HepG2 (cell line): ENCODE results near the gene DOP1B. TPM values are rescaled to one million over a fixed set of nuclear protein-coding genes. Genes with fewer than 3 reads are reported as not detected.

Experiments
- ARNT2 ChIP-seq: sonication (generic); formaldehyde crosslinking; IDR thresholded peaks from 2 replicates; pipeline ENCODE4 v1.8.0; 2022; ENCODE audit warnings: mild to moderate bottlenecking, low read depth, missing genetic modification reagents, moderate library complexity
- BORCS8-MEF2B ChIP-seq: sonication (generic); formaldehyde crosslinking; IDR thresholded peaks from 2 replicates; pipeline ENCODE4 v1.8.0; 2022; ENCODE audit warnings: mild to moderate bottlenecking, missing genetic modification reagents
- BRCA1 ChIP-seq: sonication (generic); formaldehyde crosslinking; IDR thresholded peaks from 2 replicates; pipeline ENCODE4 v1.4.0; 2020; ENCODE audit warnings: missing genetic modification reagents
- BRD4 ChIP-seq: sonication (generic); formaldehyde crosslinking; IDR thresholded peaks from 2 replicates; pipeline ENCODE4 v1.4.0; 2020; ENCODE audit warnings: missing genetic modification reagents
- CHD2 ChIP-seq: IDR thresholded peaks from 2 replicates; pipeline ENCODE4 v1.6.1; 2011; ENCODE audit warnings: low read depth, low read length, improper control_type of control experiment
- FOSL1 ChIP-seq: sonication (generic); formaldehyde crosslinking; IDR thresholded peaks from 2 replicates; pipeline ENCODE4 v1.9.0; 2021; ENCODE audit warnings: missing genetic modification reagents, borderline replicate concordance
- HOXA3 ChIP-seq: sonication (generic); formaldehyde crosslinking; IDR thresholded peaks from 2 replicates; pipeline ENCODE4 v1.5.0; 2020; ENCODE audit warnings: missing genetic modification reagents
- TAF15 ChIP-seq: fragments of 200-400 bp; formaldehyde crosslinking; IDR thresholded peaks from one replicate; pipeline ENCODE4 v1.6.1; 2018; ENCODE audit warnings: mild to moderate bottlenecking, low read depth, low read length; ENCODE audit not compliant: poor library complexity, severe bottlenecking
- TCF12 ChIP-seq, 2 experiments: fragments of 450-650 bp in 1 of 2; sonication (generic) in 1 of 2; formaldehyde crosslinking in 1 of 2; IDR thresholded peaks; 2 replicates each; pipeline versions ENCODE4 v1.6.1 to v1.8.0; 2017 to 2022; ENCODE audit warnings: antibody characterized with exemption in 1 of 2, mild to moderate bottlenecking in 1 of 2, missing genetic modification reagents in 1 of 2, moderate library complexity in 1 of 2
- TEAD2 ChIP-seq: sonication (generic); formaldehyde crosslinking; IDR thresholded peaks from 2 replicates; pipeline ENCODE4 v1.9.0; 2021; ENCODE audit warnings: missing genetic modification reagents
- ZBTB7A ChIP-seq: sonication (generic); formaldehyde crosslinking; IDR thresholded peaks from 2 replicates; pipeline ENCODE4 v1.8.0; 2022; ENCODE audit warnings: mild to moderate bottlenecking, missing genetic modification reagents
- ZNF292 ChIP-seq: sonication (generic); formaldehyde crosslinking; IDR thresholded peaks from 2 replicates; pipeline ENCODE4 v1.8.1; 2022; ENCODE audit warnings: mild to moderate bottlenecking, low read depth, missing genetic modification reagents, borderline replicate concordance
- ZNF724P ChIP-seq: sonication (generic); formaldehyde crosslinking; IDR thresholded peaks from 2 replicates; pipeline ENCODE4 v1.8.0; 2022; ENCODE audit warnings: missing genetic modification reagents, borderline replicate concordance
- ZNF790 ChIP-seq: sonication (generic); formaldehyde crosslinking; IDR thresholded peaks from 2 replicates; pipeline ENCODE4 v1.8.0; 2022; ENCODE audit warnings: missing genetic modification reagents, mild to moderate bottlenecking, borderline replicate concordance
- polyA plus RNA-seq, 8 experiments: library from polyadenylated mRNA; depleted of rRNA in 3 of 8; stranded (reverse) in 7 of 8; unstranded in 1 of 8; fragments of >200 nt; fragmentation: Illumina TruSeq in 4 of 8; extraction: Trizol in 4 of 8; gene quantifications; 2 replicates each; pipeline versions ENCODE4 v1.2.1 to v1.2.3, GENCODE V29; 2011 to 2016; ENCODE audit warnings: low read depth in 4 of 8, missing spikeins in 1 of 8, mixed read lengths in 1 of 8; ENCODE audit not compliant: insufficient read depth in 1 of 8
- total RNA-seq, 5 experiments: library from RNA; depleted of rRNA; stranded (reverse); fragments of >200 nt; fragmentation: Illumina TruSeq; extraction: Trizol; gene quantifications; 2 replicates each; pipeline ENCODE4 v1.2.3, GENCODE V29; 2016; ENCODE audit warnings: low read depth in 1 of 5
- TF ChIP-seq, protein P1 (sequence below): sonication (generic); formaldehyde crosslinking; IDR thresholded peaks from 2 replicates; pipeline ENCODE4 v1.4.0; 2020; ENCODE audit warnings: missing genetic modification reagents, borderline replicate concordance
- TF ChIP-seq, protein P2 (sequence below): sonication (generic); formaldehyde crosslinking; conservative IDR thresholded peaks from 2 replicates; pipeline ENCODE4 v1.8.0; 2022; ENCODE audit warnings: mild to moderate bottlenecking, moderate library complexity, missing genetic modification reagents
- TF ChIP-seq, protein P3 (sequence below): sonication (generic); formaldehyde crosslinking; IDR thresholded peaks from 2 replicates; pipeline ENCODE4 v1.4.0; 2020; ENCODE audit warnings: low read depth, mild to moderate bottlenecking, missing genetic modification reagents
- TF ChIP-seq, protein P4 (sequence below): IDR thresholded peaks from 2 replicates; pipeline ENCODE4 v1.6.1; 2016; ENCODE audit warnings: low read depth, borderline replicate concordance
- TF ChIP-seq, protein P5 (sequence below): sonication (generic); formaldehyde crosslinking; IDR thresholded peaks from 2 replicates; pipeline ENCODE4 v1.8.1; 2023; ENCODE audit warnings: missing genetic modification reagents, mild to moderate bottlenecking, borderline replicate concordance

Gene DOP1B
- total and polyA plus RNA-seq, 2 of the 13 experiments (the other 11 are each of a cell fraction or from before 2014, with no cell fraction given), result 2.8 to 3.2 TPM

DNA sequence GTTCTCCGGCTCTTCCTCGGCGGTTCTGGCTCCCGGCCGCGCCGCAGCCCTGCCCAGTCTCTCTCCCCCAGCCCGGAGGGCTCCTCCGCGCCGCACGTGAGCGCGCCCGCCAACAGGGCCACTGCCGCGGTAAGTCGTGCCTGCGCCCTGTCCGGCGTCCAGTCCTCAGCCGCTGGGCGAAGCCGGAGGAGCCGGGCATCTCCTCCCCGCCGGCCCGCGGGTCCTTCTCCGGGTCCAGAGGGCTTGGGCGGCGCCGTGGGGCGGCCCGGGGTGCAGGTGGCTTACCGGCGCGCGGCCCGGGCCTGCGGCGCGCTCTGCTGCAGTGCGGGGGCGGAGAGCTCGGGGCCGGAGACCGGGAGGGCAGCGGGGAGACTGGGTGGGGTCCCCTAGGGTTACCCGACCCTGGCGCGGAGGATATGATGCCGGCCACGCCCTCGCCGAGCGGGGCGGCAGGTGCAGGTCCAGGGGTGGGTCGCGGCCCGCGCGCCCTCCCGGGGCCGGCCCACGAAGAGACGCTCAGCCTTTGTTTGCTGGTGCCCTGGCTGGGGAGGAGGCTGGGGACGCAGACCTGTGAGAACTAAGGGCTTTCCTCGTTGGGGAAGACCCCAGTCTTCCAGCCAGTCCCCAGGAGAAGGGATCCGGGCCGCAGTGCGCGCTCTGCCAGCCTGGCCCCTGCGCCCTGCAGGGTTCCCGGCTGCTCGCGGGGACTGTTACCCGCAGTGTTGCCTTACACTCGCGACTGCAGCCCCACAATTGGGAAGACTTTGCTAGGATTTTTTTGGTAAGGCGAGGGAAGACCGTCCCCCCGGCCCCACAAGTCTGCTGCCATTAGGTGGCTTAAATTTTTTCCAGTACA is at the start of gene DOP1B (continued):
- TF ChIP-seq, protein P1, sequence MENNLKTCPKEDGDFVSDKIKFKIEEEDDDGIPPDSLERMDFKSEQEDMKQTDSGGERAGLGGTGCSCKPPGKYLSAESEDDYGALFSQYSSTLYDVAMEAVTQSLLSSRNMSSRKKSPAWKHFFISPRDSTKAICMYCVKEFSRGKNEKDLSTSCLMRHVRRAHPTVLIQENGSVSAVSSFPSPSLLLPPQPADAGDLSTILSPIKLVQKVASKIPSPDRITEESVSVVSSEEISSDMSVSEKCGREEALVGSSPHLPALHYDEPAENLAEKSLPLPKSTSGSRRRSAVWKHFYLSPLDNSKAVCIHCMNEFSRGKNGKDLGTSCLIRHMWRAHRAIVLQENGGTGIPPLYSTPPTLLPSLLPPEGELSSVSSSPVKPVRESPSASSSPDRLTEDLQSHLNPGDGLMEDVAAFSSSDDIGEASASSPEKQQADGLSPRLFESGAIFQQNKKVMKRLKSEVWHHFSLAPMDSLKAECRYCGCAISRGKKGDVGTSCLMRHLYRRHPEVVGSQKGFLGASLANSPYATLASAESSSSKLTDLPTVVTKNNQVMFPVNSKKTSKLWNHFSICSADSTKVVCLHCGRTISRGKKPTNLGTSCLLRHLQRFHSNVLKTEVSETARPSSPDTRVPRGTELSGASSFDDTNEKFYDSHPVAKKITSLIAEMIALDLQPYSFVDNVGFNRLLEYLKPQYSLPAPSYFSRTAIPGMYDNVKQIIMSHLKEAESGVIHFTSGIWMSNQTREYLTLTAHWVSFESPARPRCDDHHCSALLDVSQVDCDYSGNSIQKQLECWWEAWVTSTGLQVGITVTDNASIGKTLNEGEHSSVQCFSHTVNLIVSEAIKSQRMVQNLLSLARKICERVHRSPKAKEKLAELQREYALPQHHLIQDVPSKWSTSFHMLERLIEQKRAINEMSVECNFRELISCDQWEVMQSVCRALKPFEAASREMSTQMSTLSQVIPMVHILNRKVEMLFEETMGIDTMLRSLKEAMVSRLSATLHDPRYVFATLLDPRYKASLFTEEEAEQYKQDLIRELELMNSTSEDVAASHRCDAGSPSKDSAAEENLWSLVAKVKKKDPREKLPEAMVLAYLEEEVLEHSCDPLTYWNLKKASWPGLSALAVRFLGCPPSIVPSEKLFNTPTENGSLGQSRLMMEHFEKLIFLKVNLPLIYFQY (CRISPR knock-in tag), result peak; percentile 74; the same call in 1 of the 2 replicates
- no peak for TF ChIP-seq ZNF292
- no peak for TF ChIP-seq TCF12 (IDR thresholded peaks at IDR 0.05)
- TF ChIP-seq TCF12 (CRISPR knock-in tag; IDR thresholded peaks at IDR 0.05), result peak; percentile 43; the same call in 1 of the 2 replicates
- no peak for TF ChIP-seq TAF15
- TF ChIP-seq, protein P2, sequence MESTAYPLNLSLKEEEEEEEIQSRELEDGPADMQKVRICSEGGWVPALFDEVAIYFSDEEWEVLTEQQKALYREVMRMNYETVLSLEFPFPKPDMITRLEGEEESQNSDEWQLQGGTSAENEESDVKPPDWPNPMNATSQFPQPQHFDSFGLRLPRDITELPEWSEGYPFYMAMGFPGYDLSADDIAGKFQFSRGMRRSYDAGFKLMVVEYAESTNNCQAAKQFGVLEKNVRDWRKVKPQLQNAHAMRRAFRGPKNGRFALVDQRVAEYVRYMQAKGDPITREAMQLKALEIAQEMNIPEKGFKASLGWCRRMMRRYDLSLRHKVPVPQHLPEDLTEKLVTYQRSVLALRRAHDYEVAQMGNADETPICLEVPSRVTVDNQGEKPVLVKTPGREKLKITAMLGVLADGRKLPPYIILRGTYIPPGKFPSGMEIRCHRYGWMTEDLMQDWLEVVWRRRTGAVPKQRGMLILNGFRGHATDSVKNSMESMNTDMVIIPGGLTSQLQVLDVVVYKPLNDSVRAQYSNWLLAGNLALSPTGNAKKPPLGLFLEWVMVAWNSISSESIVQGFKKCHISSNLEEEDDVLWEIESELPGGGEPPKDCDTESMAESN (CRISPR knock-in tag), result no peak
- TF ChIP-seq ZBTB7A (CRISPR knock-in tag), result no peak
- no peak for TF ChIP-seq BRCA1 (CRISPR knock-in tag)
- no peak for TF ChIP-seq ARNT2
- TF ChIP-seq TEAD2 (CRISPR knock-in tag), result no peak
- no peak for TF ChIP-seq FOSL1
- no peak for TF ChIP-seq BORCS8-MEF2B (CRISPR knock-in tag)
- TF ChIP-seq ZNF724P (CRISPR knock-in tag), result no peak
- TF ChIP-seq, protein P3, sequence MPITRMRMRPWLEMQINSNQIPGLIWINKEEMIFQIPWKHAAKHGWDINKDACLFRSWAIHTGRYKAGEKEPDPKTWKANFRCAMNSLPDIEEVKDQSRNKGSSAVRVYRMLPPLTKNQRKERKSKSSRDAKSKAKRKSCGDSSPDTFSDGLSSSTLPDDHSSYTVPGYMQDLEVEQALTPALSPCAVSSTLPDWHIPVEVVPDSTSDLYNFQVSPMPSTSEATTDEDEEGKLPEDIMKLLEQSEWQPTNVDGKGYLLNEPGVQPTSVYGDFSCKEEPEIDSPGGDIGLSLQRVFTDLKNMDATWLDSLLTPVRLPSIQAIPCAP (CRISPR knock-in tag), result no peak
- TF ChIP-seq, protein P4, sequence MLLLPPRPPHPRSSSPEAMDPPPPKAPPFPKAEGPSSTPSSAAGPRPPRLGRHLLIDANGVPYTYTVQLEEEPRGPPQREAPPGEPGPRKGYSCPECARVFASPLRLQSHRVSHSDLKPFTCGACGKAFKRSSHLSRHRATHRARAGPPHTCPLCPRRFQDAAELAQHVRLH (CRISPR knock-in tag), result no peak
- TF ChIP-seq HOXA3 (CRISPR knock-in tag), result peak; percentile 24; the same call in 1 of the 2 replicates
- TF ChIP-seq BRD4 (CRISPR knock-in tag), result no peak
- no peak for TF ChIP-seq CHD2
- TF ChIP-seq, protein P5, sequence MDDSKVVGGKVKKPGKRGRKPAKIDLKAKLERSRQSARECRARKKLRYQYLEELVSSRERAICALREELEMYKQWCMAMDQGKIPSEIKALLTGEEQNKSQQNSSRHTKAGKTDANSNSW (CRISPR knock-in tag), result no peak
- TF ChIP-seq ZNF790 (CRISPR knock-in tag), result no peak
